DOHH2 (cell line): Measurements from ENCODE around the gene MAP1LC3B2.

Source experiments
- H3F3A ChIP-seq: fragments of 200-600 bp; sonication (generic), shearing (Covaris generic); 2 replicates; pipeline ENCODE4 v1.6.0; 2016; ENCODE audit warnings: antibody characterized with exemption, mild to moderate bottlenecking; ENCODE audit not compliant: control insufficient read depth, insufficient read depth
- H3K27ac ChIP-seq: fragments of 200-600 bp; sonication (generic); 2 replicates; pipeline ENCODE4 v1.5.1; 2014; ENCODE audit warnings: low read depth, mild to moderate bottlenecking, low read length, moderate library complexity
- H3K27me3 ChIP-seq: fragments of 200-600 bp; sonication (generic); 2 replicates; pipeline ENCODE4 v1.6.1; 2014; ENCODE audit warnings: mild to moderate bottlenecking, low read length, mixed read lengths; ENCODE audit not compliant: control insufficient read depth
- H3K36me3 ChIP-seq: fragments of 200-600 bp; sonication (generic); 2 replicates; pipeline ENCODE4 v1.6.1; 2014; ENCODE audit warnings: mild to moderate bottlenecking, low read length, moderate library complexity, mixed read lengths; ENCODE audit not compliant: control insufficient read depth
- H3K4me1 ChIP-seq: fragments of 200-600 bp; sonication (generic); 2 replicates; pipeline ENCODE4 v1.6.1; 2014; ENCODE audit warnings: mild to moderate bottlenecking, low read length, mixed read lengths; ENCODE audit not compliant: control insufficient read depth
- H3K4me2 ChIP-seq: fragments of 200-600 bp; sonication (generic); 2 replicates; pipeline ENCODE4 v1.6.0; 2014; ENCODE audit warnings: mild to moderate bottlenecking, low read length, moderate library complexity
- H3K4me3 ChIP-seq: fragments of 200-600 bp; sonication (generic); 2 replicates; pipeline ENCODE4 v1.5.1; 2014; ENCODE audit warnings: mild to moderate bottlenecking, low read length, mixed read lengths
- H3K79me2 ChIP-seq: fragments of 200-600 bp; sonication (generic); 2 replicates; pipeline ENCODE4 v1.6.1; 2014; ENCODE audit warnings: mild to moderate bottlenecking, low read length, mixed read lengths; ENCODE audit not compliant: control insufficient read depth
- H3K9me2 ChIP-seq: fragments of 200-600 bp; sonication (generic); replicated peaks from 2 replicates; pipeline ENCODE4 v1.6.1; 2014; ENCODE audit warnings: mild to moderate bottlenecking, low read length, mixed read lengths; ENCODE audit not compliant: control insufficient read depth
- H3K9me3 ChIP-seq: fragments of 200-600 bp; sonication (generic); 2 replicates; pipeline ENCODE4 v1.6.1; 2014; ENCODE audit warnings: antibody characterized with exemption, low read length, mixed read lengths; ENCODE audit not compliant: control insufficient read depth, insufficient read depth
- H4K20me1 ChIP-seq: fragments of 200-600 bp; sonication (generic); 2 replicates; pipeline ENCODE4 v1.6.0; 2014; ENCODE audit warnings: low read depth, mild to moderate bottlenecking, antibody characterized with exemption, low read length, moderate library complexity; ENCODE audit not compliant: control insufficient read depth, insufficient read depth
- EZH2phosphoT487 ChIP-seq: fragments of 200-600 bp; sonication (generic); IDR thresholded peaks from 2 replicates; pipeline ENCODE4 v1.6.1; 2017; ENCODE audit warnings: borderline replicate concordance, mild to moderate bottlenecking, antibody characterized with exemption, low read length, moderate library complexity, mixed read lengths
- TF ChIP-seq, protein P1 (sequence below): fragments of 200-600 bp; sonication (generic); IDR thresholded peaks from one replicate; pipeline ENCODE4 v1.5.1; 2014; ENCODE audit warnings: antibody characterized with exemption, mild to moderate bottlenecking, low read depth, low read length; ENCODE audit not compliant: poor library complexity, severe bottlenecking

Gene MAP1LC3B2

DNA sequence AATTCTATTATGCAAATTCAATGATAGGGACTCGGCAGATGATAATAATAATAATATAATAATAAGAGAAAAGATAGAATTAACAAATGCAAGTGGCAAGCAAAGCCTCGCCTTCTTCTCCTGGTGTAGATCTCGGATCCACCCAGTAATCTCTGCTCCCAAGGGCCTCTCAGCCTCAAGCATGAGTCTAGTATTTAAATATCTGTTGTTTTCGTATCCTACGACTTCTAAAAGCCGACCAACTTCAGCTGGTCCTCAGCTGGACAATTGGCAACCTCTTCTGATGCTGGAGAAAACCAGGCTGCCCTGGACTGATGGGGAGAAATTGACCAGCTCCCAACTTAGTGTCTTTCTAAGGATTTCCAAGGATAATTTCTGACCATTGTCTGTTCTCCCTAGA, 14.0 kb upstream of the MAP1LC3B2 start:
- no peaks in the 10 kb centered on the region; the same call in 1 of the 2 replicates for H3F3A ChIP-seq
- H3K4me2 ChIP-seq: no peak overlapping the region
- no peaks in the 10 kb centered on the region for H3K9me2 ChIP-seq
- H4K20me1 ChIP-seq: no peaks in the 10 kb centered on the region
- H3K27me3 ChIP-seq: peaks cover 41% of the 10 kb centered on the region
- H3K36me3 ChIP-seq: no peaks in the 10 kb centered on the region
- no peaks in the 10 kb centered on the region for H3K9me3 ChIP-seq
- H3K27ac ChIP-seq: no peak overlapping the region
- no peaks in the 10 kb centered on the region for H3K79me2 ChIP-seq
- peaks cover 25% of the 10 kb centered on the region for H3K4me1 ChIP-seq
- no peak for TF ChIP-seq EZH2phosphoT487
- TF ChIP-seq, protein P1, sequence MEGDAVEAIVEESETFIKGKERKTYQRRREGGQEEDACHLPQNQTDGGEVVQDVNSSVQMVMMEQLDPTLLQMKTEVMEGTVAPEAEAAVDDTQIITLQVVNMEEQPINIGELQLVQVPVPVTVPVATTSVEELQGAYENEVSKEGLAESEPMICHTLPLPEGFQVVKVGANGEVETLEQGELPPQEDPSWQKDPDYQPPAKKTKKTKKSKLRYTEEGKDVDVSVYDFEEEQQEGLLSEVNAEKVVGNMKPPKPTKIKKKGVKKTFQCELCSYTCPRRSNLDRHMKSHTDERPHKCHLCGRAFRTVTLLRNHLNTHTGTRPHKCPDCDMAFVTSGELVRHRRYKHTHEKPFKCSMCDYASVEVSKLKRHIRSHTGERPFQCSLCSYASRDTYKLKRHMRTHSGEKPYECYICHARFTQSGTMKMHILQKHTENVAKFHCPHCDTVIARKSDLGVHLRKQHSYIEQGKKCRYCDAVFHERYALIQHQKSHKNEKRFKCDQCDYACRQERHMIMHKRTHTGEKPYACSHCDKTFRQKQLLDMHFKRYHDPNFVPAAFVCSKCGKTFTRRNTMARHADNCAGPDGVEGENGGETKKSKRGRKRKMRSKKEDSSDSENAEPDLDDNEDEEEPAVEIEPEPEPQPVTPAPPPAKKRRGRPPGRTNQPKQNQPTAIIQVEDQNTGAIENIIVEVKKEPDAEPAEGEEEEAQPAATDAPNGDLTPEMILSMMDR: no peak
- no peak overlapping the region for H3K4me3 ChIP-seq

DNA sequence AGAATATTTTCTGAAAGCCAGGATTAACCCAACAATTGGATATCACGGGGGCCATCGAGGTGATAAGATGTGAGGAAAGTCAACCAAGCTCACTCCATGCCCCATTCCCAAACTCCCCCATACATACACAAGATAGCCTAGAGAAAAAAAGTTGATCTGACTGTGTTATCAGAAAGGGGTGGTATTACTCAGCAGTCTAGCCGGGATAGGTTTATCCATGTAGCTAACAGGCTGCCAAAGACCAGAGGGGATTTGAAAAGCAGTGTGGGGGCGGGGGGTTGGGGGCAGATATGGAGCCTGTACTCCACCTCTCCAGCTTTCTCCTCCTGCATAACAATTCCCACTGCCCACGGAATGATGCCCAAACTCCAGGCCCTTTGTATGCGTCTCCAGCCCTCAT, 13.2 kb upstream of the MAP1LC3B2 start:
- Histone ChIP-seq H3K27me3 (peaks cover 41% of the 10 kb centered on the region), H3K36me3 (no peaks in the 10 kb centered on the region), H3F3A (no peaks in the 10 kb centered on the region; the same call in 1 of the 2 replicates), H3K9me2 (no peaks in the 10 kb centered on the region), H3K27ac (no peak overlapping the region), H3K4me2 (no peak overlapping the region), H3K79me2 (no peaks in the 10 kb centered on the region), H3K4me3 (no peak overlapping the region), H3K9me3 (no peaks in the 10 kb centered on the region), H3K4me1 (peaks cover 27% of the 10 kb centered on the region), H4K20me1 (no peaks in the 10 kb centered on the region)
- TF ChIP-seq, protein P1: no peak
- no peak for TF ChIP-seq EZH2phosphoT487

DNA sequence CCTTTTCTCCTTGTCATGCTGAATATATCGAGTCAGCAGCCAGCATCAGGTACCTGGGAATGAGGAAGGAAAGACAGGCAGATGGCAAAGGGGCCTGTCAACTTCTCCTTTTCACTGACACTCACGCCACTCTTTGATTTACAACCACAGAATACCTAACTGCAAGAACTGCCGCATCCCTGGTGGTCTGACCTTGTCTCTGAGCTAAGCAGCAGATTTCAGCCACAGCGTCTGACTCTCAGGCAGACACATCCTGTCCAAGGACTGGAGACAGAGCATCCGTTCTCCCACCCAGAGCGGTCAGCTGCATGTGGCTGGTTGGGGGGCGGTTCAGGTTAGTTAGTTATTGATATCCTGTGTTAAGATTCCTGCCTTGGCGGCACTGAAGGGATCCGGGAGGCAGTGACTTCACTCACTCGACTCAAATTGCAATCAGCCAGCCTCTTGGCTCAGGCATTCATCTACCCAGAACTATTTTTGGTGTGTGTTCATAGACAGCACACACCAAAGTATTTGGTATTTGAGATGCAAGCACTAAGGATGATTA, 11.2 kb upstream of the MAP1LC3B2 start:
- no peaks in the 10 kb centered on the region for H3K36me3 ChIP-seq
- no peaks in the 10 kb centered on the region for H3K79me2 ChIP-seq
- H3K4me3 ChIP-seq: no peak overlapping the region
- H4K20me1 ChIP-seq: no peaks in the 10 kb centered on the region
- TF ChIP-seq, protein P1: no peak
- TF ChIP-seq EZH2phosphoT487: no peak
- peaks cover 49% of the 10 kb centered on the region for H3K27me3 ChIP-seq
- H3K27ac ChIP-seq: no peak overlapping the region
- H3K9me3 ChIP-seq: no peaks in the 10 kb centered on the region
- H3K9me2 ChIP-seq: no peaks in the 10 kb centered on the region
- peak overlapping the region; percentile 5; the same call in 1 of the 2 replicates for H3K4me2 ChIP-seq
- H3K4me1 ChIP-seq: peaks cover 27% of the 10 kb centered on the region
- H3F3A ChIP-seq: no peaks in the 10 kb centered on the region; the same call in 1 of the 2 replicates
